BLaER1 (cell line): Measurements from ENCODE around the gene GPC6.

ENCODE experiments used
- H3K27ac ChIP-seq: shearing (Covaris generic); formaldehyde crosslinking; 2 replicates; pipeline ENCODE4 v1.8.1; 2022
- H3K27me3 ChIP-seq: shearing (Covaris generic); formaldehyde crosslinking; 2 replicates; pipeline ENCODE4 v1.8.1; 2022
- H3K36me3 ChIP-seq: shearing (Covaris generic); formaldehyde crosslinking; 2 replicates; pipeline ENCODE4 v1.8.1; 2022
- H3K4me1 ChIP-seq: shearing (Covaris generic); formaldehyde crosslinking; 2 replicates; pipeline ENCODE4 v1.8.1; 2022
- H3K4me2 ChIP-seq: shearing (Covaris generic); formaldehyde crosslinking; 2 replicates; pipeline ENCODE4 v1.8.1; 2022
- H3K4me3 ChIP-seq: shearing (Covaris generic); formaldehyde crosslinking; 2 replicates; pipeline ENCODE4 v1.8.1; 2022
- H3K9ac ChIP-seq: shearing (Covaris generic); formaldehyde crosslinking; 2 replicates; pipeline ENCODE4 v1.8.1; 2022
- H3K9me3 ChIP-seq: shearing (Covaris generic); formaldehyde crosslinking; 2 replicates; pipeline ENCODE4 v1.8.1; 2022
- H4K20me1 ChIP-seq: shearing (Covaris generic); formaldehyde crosslinking; 2 replicates; pipeline ENCODE4 v1.8.1; 2022
- Cebpa-rat ChIP-seq: shearing (Covaris generic); IDR thresholded peaks from 2 replicates; pipeline ENCODE4 v1.8.1; 2022

The GPC6 gene

GRCh38 chr13:94327318-94327717 lies 1100.7 kb downstream of the GPC6 start:
- Histone ChIP-seq H3K4me2 (peak overlapping the region; percentile 92), H3K36me3 (no peaks in the 10 kb centered on the region), H3K4me3 (peak overlapping the region; percentile 51), H3K4me1 (peaks cover 86% of the 10 kb centered on the region), H3K9me3 (peaks cover 24% of the 10 kb centered on the region; the same call in 1 of the 2 replicates), H3K9ac (peak overlapping the region; percentile 65), H4K20me1 (no peaks in the 10 kb centered on the region), H3K27ac (peak overlapping the region; percentile 84), H3K27me3 (no peaks in the 10 kb centered on the region)
- TF ChIP-seq Cebpa-rat: no peak

GRCh38 chr13:94328381-94329041 lies 1101.9 kb downstream of the GPC6 start:
- Histone ChIP-seq H3K4me1 (peaks cover 76% of the 10 kb centered on the region), H3K27me3 (no peaks in the 10 kb centered on the region), H3K4me3 (peak overlapping the region; percentile 51; the same call in 1 of the 2 replicates), H4K20me1 (no peaks in the 10 kb centered on the region), H3K36me3 (no peaks in the 10 kb centered on the region), H3K27ac (peak overlapping the region; percentile 84), H3K9ac (peak overlapping the region; percentile 65; the same call in 1 of the 2 replicates), H3K9me3 (peaks cover 18% of the 10 kb centered on the region; the same call in 1 of the 2 replicates), H3K4me2 (peak overlapping the region; percentile 92)
- no peak for TF ChIP-seq Cebpa-rat

- TF ChIP-seq Cebpa-rat: no peak
- H3K27me3 ChIP-seq: no peaks in the 10 kb centered on the region
- peaks cover 69% of the 10 kb centered on the region for H3K4me1 ChIP-seq
- H3K9me3 ChIP-seq: peaks cover 18% of the 10 kb centered on the region; the same call in 1 of the 2 replicates
- H3K4me3 ChIP-seq: no peak overlapping the region
- H4K20me1 ChIP-seq: no peaks in the 10 kb centered on the region
- H3K4me2 ChIP-seq: peak overlapping the region; percentile 92
- H3K9ac ChIP-seq: no peak overlapping the region; the same call in 1 of the 2 replicates
- peak overlapping the region; percentile 84; the same call in 1 of the 2 replicates for H3K27ac ChIP-seq
- H3K36me3 ChIP-seq: no peaks in the 10 kb centered on the region
Measured at GRCh38 chr13:94329277-94329676, 1102.7 kb downstream of the GPC6 start.

- Histone ChIP-seq H3K4me2 (peak overlapping the region; percentile 92), H3K27ac (no peak overlapping the region), H3K27me3 (no peaks in the 10 kb centered on the region)
Measured at GRCh38 chr13:94329754-94330551, 1103.3 kb downstream of the GPC6 start.

GRCh38 chr13:94330552-94331071 lies 1104.0 kb downstream of the GPC6 start:
- Histone ChIP-seq H4K20me1 (no peaks in the 10 kb centered on the region), H3K27ac (no peak overlapping the region), H3K4me3 (no peak overlapping the region), H3K4me1 (peaks cover 55% of the 10 kb centered on the region), H3K9ac (no peak overlapping the region), H3K36me3 (no peaks in the 10 kb centered on the region), H3K27me3 (no peaks in the 10 kb centered on the region), H3K9me3 (peaks cover 5% of the 10 kb centered on the region; the same call in 1 of the 2 replicates), H3K4me2 (peak overlapping the region; percentile 92)
- TF ChIP-seq Cebpa-rat: no peak

More at GRCh38 chr13:94329754-94330551, 1103.3 kb downstream of the GPC6 start:
- no peak overlapping the region for H3K9ac ChIP-seq
- H3K36me3 ChIP-seq: no peaks in the 10 kb centered on the region
- H3K4me3 ChIP-seq: no peak overlapping the region
- H3K4me1 ChIP-seq: peaks cover 62% of the 10 kb centered on the region
- no peak for TF ChIP-seq Cebpa-rat
- H4K20me1 ChIP-seq: no peaks in the 10 kb centered on the region
- peaks cover 11% of the 10 kb centered on the region; the same call in 1 of the 2 replicates for H3K9me3 ChIP-seq

GRCh38 chr13:94331281-94331680 lies 1104.7 kb downstream of the GPC6 start:
- TF ChIP-seq Cebpa-rat: no peak
- Histone ChIP-seq H4K20me1 (no peaks in the 10 kb centered on the region), H3K4me1 (peaks cover 49% of the 10 kb centered on the region), H3K27me3 (no peaks in the 10 kb centered on the region), H3K4me2 (no peak overlapping the region), H3K36me3 (no peaks in the 10 kb centered on the region), H3K4me3 (no peak overlapping the region), H3K27ac (no peak overlapping the region), H3K9me3 (no peaks in the 10 kb centered on the region), H3K9ac (no peak overlapping the region)

GRCh38 chr13:94332359-94333096 lies 1105.9 kb downstream of the GPC6 start:
- H3K4me3 ChIP-seq: no peak overlapping the region
- H3K36me3 ChIP-seq: no peaks in the 10 kb centered on the region
- H3K4me1 ChIP-seq: peaks cover 39% of the 10 kb centered on the region
- no peaks in the 10 kb centered on the region for H4K20me1 ChIP-seq
- no peaks in the 10 kb centered on the region for H3K9me3 ChIP-seq
- H3K4me2 ChIP-seq: no peak overlapping the region
- no peaks in the 10 kb centered on the region for H3K27me3 ChIP-seq
- no peak overlapping the region for H3K27ac ChIP-seq
- TF ChIP-seq Cebpa-rat: no peak
- no peak overlapping the region for H3K9ac ChIP-seq

GRCh38 chr13:94333131-94333820 lies 1106.7 kb downstream of the GPC6 start:
- Histone ChIP-seq H3K9me3 (no peaks in the 10 kb centered on the region), H3K36me3 (no peaks in the 10 kb centered on the region), H3K4me3 (no peak overlapping the region), H3K4me1 (peaks cover 31% of the 10 kb centered on the region), H3K4me2 (no peak overlapping the region), H3K9ac (no peak overlapping the region), H3K27me3 (no peaks in the 10 kb centered on the region), H3K27ac (no peak overlapping the region), H4K20me1 (no peaks in the 10 kb centered on the region)
- TF ChIP-seq Cebpa-rat: no peak
